Fibroblast of skin of scalp (primary cell): ENCODE data around the gene TRIM68.

ENCODE experiments used
- DNase-seq: peaks from one replicate; pipeline ENCODE4 v3.0.0-alpha.2; 2013

Gene TRIM68

DNA sequence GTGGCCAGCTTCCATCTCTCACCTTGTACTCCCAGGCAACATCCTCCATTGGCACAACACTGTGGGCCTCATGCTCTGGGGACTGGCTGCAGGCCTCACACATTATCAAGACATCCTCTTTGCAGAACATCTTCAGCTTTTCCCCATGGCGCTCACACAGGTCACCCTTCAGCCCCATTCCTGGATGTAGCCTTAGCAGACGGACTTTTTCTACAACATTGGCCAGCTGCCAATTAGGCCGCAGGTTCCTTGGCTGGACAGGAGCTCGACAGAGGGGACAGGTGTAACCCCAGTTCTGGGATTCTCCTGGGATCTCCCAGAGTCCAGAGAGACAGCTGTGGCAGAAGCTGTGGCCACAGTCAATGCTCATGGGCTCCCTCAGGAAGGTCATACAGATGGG lies 3.0 kb downstream of the TRIM68 start:
- no peak for DNase-seq

DNA sequence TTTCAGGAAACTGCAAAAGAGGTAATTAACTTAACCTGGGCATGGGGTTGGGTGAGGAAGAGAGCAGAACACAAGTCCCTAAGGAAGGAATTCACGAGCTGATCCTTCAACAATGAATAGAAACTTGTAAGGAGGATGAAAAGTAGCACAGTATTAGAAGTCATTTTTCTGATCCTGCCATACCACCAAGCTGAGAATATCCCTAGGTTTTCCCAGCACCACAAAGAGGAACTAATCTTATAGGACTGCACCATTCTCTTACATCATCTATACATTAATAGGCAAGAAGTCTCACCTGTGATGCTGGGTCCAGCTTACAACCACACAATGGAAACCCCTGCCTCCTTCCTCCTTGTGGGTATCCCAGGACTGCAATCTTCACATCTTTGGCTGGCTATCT lies 14.3 kb downstream of the TRIM68 start, which contains the start of gene OR52I1:
Gene OR52I1, plus strand, starts transcription at position 301 of the 400 bp plus-strand sequence. Its CDS starts 0 bp downstream, at position 301.
- DNase-seq = no peak

DNA sequence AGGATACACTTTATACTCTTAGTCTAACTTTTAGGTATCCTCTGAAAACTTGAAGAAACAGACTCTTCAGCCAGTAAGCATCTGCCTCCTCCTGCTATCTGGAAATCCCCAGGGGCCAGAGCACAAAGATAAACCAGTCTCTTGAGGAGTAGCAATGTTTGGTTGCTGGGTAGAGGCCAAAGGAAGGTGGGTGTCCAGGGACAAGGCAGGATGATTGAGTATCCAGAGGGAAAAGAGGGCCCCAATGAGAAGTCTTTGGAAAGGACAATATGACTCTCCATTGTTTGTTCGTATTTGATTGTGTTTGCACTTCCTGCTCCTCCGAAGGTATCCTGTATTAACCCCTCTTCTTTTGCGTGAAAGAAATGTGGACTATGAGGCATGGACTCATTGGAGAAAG lies 19.0 kb downstream of the TRIM68 start:
- DNase-seq = no peak

DNA sequence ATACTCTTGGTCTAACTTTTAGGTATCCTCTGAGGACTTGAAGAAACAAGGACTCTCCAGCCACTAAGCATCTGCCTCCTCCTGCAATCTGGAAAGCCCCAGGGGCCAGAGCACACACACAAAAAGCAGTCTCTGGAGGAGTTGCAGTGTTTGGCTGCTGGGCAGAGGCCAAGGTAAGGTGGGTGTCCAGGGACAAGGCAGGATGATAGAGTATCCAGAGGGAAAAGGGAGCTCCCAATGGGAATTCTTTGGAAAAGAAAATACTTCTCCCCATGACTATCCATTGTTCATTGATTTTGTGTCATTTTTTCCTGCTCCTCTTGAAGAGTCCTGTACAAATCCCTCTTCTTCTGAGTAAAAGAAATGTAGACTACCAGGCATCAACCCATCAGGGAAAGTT lies 26.6 kb downstream of the TRIM68 start, which contains the start of gene OR52I2:
Gene OR52I2, plus strand, starts transcription at position 301 of the 400 bp plus-strand sequence.
- DNase-seq = no peak

DNA sequence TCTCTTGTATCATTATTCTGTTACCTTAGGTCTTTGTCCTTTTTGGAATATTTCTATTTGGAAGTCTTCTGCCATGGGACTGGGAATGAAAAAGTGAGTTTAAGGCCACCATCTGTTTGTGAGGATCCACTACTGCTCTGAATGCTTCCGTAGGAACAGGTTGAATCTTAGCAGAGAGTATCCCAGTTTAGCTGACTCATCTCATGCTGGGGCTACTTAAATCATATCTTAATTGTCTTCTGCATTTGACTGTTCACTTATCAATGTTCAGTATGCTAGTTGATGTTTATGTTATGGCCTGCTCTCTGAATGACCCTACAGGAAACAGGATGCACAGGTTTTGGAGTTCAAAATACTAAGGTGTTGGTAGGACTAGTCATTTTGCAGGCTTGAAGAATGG lies 27.9 kb downstream of the TRIM68 start:
- DNase-seq = no peak

DNA sequence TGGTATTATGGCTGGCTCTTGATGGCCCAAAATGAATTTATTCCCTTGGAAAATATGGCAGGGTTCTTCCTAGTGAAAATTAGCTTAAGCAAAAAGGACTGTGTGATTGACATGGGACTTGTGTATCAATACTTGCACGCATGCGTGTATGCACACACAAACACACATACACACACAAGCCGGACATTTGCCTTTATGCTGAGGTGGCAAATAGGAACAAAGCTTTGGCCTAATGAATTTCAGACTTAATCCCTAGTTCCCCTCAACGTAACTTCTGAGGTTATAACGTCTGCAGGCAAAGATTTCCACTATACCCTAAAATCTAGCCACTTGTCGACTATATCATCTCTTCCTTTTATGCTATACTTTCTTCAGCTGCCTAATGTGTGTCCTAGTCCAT lies 29.4 kb downstream of the TRIM68 start:
- DNase-seq = no peak

DNA sequence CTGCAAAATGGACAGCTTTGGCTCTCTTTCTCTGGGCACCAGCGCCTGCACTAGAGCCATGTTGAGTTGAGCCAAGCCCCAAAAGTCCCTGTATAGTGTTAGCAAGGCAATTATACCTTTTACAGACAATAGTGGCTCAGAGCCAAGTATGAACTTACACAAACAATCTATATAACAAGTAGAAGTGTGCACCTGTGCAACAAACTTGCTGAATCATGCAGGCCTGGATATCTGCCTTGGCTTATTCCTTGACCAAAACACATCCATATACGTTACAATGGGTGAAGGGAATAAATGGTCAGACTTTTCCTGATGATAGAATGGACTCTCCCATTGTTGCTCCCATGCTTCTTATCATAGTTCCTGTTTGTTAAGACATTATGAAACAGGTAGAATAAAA lies 30.3 kb downstream of the TRIM68 start:
- no peak for DNase-seq

DNA sequence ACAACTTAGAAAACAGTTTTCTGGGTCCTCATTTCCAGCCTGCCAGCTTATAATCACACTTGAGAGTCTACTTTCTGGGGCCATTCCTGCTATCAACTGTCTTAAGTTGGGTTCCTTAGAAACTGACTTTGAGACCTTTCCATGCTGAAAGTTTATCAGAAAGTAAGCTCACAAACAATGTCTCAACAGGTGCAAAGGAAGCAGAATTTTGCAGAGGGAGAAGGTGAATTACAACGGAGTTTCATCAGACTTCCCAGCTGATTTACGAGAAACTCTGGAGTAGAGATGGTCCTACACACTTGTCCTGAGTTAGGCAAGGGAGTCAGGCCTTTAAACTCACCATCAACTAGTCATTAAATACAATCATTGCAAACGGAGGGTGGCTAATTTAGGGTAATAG lies 31.2 kb downstream of the TRIM68 start:
- DNase-seq = no peak

DNA sequence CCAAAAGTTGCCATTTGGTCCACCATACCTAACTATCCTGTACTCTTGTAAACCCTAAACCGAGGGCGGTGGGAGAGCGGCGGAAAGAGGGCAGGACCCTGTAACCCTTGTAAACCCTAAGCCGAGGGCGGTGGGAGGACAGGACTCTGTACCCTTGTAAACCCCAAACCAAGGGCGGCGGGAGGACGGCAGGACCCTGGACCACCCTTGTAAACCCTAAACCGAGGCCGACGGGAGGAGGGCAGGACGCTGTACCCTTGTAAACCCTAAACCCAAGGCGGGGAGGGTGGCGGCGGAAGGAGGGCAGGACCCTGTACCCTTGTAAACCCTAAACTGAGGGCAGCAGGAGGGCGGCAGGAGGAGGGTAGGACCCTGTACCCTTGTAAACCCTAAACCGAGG lies 39.0 kb downstream of the TRIM68 start:
- no peak for DNase-seq

DNA sequence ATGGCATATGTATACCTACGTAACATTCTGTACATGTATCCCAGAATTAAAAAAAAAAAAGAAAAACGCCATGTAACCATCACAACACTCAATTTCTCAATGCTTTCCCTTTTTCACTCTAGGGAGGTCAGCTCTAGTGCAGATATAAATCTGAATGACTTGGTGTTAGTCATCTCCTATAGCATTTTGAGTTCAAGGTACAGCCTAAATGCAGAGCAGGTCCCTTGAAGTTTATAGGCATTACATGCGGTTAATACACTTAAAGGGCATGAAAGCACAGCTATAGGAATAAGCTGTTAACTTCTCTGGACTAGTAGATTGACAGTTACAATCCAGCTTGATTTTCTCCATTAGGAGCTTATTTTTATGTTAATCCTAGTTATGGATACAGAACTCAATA lies 42.7 kb downstream of the TRIM68 start:
- DNase-seq = no peak

DNA sequence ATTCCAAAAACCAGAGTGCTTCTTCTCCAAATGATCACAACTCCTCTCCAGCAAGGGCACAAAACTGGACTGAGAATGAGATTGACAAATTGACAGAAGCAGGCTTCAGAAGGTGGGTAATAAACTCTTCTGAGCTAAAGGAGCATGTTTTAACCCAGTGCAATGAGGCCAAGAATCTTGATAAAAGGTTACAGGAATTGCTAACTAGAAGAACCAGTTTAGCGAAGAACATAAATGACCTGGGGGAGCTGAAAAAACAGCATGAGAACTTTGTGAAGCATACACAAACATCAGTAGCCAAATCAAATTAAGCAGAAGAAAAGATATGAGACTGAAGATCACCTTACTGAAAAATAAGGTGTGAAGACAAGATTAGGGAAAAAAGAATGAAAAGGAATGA lies 47.6 kb downstream of the TRIM68 start:
- no peak for DNase-seq

DNA sequence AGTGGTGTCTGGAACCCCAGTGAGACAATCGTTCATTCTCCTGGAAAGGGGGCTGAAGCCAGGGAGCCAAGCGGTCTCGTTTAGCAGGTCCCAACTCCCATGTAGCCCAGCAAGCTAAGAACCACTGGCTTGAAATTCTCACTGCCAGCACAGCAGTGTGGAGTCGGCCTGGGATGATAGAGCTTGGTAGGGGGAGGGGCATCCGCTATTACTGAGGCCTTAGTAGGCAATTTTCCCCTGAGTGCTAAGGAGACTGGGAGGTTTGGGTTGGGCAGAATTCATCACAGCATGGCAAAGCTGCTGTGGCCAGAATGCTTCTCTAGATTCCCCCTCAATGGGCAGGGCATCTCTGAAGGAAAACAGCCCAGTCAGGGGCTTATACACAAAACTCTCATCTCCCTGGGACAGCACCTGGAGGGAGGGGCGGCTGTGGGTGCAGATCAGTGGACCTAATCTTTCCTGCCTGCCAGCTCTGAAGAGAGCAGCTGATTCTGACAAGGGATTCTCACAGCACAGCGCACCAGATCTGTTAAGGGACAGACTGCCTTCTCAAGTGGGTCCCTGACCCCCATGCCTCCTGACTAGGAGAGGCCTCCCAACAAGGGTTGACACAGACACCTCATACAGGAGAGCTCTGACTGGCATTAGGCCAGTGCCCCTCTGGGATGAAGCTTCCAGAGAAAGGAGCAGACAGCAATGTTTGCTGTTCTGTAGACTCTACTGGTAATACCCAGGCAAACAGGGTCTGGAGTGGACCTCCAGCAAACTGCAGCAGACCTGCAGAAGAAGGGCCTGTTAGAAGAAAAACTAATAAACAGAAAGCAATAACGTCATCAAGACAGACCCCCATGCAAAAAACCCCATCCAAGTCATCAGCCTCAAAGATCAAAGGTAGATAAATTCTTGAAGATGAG lies 48.2 kb downstream of the TRIM68 start:
- no peak for DNase-seq

DNA sequence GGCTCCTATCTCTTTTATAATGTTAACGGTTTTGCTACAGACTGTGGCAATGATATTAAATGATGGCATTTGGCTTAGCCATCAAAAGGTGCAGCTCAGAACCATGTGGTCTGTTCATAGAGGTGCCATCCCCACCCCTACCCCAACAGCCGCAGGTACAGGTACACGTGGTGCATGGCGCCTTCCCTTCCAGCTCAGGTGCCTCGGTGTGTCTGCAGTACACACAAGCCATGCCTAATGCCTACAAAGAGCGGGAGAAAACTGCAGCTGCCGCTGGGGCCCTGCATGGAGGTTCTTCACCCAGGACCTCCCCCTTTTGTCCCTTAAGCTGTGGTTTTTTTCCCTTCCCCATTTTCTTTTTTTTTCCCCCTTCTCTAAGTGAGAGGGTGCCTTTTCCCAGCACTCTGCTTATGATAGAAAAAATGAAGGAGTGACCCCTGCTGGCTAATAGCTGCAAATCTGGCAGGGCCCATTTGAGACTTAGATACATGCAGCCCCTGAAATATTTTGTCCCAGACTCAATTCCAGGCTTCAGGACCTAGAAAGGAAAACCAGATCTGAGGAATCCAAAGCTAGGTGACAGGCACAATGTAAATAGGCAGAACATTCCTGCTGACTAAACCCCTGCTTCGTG lies 56.6 kb downstream of the TRIM68 start:
- no peak for DNase-seq
